VCaP (cell line): ENCODE results near the gene MRRF.

Source experiments
- H3K27ac ChIP-seq: fragments of 450-650 bp; 2 replicates; pipeline ENCODE4 v1.5.1; 2017
- TF ChIP-seq, protein P1 (sequence below): fragments of 450-650 bp; conservative IDR thresholded peaks from 2 replicates; pipeline ENCODE4 v1.5.1; 2017; ENCODE audit warnings: mild to moderate bottlenecking, moderate library complexity

Gene MRRF

DNA sequence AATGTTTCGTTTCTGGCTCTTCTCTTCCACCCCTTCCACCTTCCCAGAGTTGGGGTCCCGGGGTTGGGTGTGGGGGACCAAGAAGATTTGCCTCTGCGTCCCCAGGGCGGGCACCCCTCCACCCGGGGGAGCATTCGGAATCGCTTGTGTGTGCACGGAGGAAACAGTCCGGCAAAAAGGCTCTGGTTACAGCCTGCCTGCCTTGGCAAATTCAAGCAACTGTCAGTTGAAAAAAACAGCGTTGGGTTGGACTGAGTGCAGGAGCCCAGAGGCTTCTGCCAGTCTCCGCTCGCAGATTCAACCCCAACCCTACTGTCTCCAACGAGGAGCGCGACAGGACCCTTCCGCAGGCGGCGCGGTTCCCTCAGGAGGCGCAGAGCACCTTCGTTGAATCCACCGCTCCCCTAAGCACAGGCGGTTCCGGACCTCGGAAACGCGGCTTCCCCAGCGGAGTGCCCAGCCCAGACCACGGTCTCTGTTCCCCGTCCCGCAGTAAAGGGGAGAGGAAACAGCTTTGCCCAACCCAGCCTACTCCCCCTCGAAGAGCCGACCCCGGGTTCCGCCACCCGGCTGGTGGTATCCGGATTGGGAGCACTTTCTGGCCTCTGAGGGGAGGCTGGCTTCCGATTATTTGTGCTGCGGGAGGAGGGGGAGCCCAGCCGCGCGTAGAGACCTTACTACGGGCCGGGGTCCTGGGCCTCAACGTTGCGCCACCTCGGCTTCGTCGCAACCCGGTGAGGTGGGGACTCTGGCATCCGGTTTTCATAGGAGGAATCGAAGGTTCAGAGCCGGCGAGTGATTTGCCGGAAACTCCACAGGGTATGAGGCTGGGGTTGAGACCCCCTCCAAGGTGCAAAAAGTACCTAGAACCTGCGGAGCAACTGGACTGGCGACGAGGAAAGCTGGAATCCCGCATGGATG is 45.5 kb upstream of the MRRF start:
- TF ChIP-seq, protein P1, sequence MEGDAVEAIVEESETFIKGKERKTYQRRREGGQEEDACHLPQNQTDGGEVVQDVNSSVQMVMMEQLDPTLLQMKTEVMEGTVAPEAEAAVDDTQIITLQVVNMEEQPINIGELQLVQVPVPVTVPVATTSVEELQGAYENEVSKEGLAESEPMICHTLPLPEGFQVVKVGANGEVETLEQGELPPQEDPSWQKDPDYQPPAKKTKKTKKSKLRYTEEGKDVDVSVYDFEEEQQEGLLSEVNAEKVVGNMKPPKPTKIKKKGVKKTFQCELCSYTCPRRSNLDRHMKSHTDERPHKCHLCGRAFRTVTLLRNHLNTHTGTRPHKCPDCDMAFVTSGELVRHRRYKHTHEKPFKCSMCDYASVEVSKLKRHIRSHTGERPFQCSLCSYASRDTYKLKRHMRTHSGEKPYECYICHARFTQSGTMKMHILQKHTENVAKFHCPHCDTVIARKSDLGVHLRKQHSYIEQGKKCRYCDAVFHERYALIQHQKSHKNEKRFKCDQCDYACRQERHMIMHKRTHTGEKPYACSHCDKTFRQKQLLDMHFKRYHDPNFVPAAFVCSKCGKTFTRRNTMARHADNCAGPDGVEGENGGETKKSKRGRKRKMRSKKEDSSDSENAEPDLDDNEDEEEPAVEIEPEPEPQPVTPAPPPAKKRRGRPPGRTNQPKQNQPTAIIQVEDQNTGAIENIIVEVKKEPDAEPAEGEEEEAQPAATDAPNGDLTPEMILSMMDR = no peak
- H3K27ac ChIP-seq = no peak overlapping the region

DNA sequence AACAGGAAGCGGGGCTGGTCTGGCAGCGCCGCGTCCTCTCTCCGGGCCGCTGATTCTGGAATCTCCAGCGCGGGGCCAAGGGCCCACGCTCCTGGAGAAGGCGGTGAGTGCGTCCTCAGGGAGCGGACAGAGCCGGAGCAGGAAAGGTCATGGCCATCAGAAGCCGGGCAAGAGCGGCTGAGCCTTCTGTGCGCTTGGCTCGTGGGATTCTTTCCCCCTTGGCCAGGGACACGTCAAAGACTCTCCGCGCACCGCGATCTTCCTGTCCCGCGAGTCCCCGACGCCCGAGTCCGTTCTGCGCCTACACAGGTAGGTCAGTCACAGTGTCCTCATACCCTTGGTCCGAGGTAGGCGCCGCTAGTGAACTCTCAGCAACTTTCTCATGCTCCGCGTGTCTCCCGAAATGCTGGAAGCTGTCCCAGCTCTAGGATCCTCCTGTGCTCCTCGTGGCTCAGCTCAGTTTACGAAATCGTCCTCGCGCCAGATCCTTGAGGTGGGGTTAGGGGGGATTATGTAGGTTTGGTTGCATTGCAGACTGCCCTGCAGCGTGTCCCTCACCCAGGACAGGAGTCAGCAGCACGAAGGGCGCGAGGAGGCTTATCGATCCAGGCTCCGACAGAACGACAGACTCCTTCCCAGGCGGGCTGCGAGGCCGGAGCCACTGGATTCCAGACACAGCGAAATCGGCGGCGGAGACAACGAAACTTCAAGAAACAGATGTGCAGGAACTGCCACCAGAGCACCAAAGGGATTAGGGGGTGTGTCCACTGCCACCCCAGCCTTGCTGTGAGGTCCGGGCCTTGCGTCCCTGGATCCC is 44.6 kb upstream of the MRRF start:
- no peak overlapping the region for H3K27ac ChIP-seq
- TF ChIP-seq, protein P1 = no peak

DNA sequence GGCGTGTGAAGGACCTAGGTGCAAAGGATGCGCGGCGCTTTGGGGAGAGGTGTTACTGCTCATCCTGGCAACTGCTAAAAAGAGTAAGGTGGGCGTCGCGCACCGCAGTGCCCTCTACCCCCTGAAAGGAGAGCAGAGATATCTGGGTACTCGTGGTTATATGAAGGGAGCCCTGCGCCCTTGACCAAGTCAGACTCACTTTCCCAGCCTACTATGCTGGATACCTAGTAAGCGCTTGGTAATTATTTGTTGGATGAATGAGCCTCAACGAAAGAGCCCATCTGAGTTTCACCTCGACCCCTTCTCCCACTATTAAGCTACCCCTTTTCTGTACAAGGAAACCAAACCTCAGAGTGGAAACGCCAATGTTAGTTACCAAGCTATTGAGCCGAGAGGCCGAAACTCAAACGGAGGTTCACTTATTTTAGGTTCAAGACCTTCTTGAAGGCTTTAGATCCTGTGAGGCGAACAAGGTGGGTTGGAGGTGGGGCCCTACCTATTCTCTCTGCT is 44.0 kb upstream of the MRRF start:
- no peak overlapping the region for H3K27ac ChIP-seq
- TF ChIP-seq, protein P1 = no peak

DNA sequence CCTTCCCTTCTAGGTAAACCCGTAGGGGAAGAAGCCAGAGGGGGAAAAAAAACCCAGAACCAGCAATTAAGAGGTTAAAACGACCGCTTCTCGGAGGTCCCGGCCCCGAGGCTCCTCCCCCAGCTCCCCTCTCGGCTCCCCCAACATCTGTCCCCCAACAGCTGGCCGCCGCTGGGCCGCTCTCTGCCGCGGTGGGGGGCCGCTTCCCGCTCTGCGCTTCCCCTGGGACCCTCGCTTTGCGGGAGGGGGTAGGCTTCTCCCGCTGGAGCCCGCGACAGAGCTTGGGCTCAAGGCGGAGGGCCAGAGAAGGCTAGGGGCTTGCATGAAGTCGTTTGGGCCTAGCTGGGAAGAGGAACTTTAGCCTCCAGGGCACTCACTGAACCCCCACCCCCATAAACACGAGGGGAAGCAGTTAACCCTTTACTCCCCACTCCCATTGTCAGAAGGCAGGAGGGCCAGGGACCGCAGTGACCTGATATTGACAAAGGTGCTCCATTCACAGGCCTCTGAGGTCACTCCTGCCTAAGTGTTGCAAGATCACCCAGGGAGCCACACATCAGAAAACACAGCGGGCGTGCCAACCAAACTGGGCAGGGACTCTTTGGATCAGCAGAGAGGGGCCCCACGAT is 43.4 kb upstream of the MRRF start:
- TF ChIP-seq, protein P1 = no peak
- H3K27ac ChIP-seq = no peak overlapping the region

DNA sequence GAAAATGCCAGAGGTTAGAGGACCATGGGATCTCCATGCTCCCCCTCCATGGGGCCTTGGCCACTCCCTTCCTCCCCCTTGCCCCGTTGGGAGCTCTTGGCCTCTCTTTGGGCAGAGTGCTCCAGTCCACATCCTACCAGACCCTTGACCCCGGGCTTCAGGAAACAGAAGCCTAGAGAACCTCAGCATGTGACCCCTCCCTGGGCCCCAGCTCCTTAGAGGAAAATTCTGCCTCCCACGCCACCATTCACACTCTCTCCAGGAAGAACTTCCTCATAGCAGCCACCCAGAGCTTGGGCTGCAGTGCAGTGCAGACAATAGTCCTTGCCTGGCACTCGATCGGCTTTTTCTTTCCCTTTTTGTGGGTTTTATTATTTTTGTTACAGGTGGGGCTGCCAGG is 41.9 kb upstream of the MRRF start:
- H3K27ac ChIP-seq = no peak overlapping the region
- TF ChIP-seq, protein P1 = no peak

DNA sequence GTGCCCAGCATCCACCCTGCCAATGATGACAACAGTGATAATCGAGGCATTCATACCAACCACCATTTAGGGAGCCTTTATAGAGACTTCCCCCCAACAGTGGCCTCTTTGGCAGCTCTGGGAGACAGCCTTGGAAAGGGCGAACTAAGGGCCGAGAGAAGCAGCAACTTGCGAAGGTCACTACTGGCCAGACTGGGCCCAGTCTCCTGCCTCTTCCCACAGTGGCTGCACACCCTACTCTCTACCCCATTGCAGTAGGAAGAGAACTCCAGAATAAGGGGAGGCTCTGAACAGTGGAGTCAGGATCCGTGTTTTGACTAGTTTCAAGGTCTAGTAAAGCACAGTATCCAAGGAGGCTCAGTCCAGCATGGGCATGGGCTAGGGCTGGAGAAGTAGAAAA is 41.2 kb upstream of the MRRF start:
- TF ChIP-seq, protein P1 = no peak
- H3K27ac ChIP-seq = no peak overlapping the region
